GM18868 (cell line): ENCODE measurements around the gene PLCG1.

Experiments used
- ATAC-seq: cut with Tn5 transposase; IDR thresholded peaks from one replicate; pipeline ENCODE4 v1.9.1; 2021; ENCODE audit warnings: mild to moderate bottlenecking, moderate library complexity; ENCODE audit not compliant: unreplicated experiment

Gene PLCG1

DNA sequence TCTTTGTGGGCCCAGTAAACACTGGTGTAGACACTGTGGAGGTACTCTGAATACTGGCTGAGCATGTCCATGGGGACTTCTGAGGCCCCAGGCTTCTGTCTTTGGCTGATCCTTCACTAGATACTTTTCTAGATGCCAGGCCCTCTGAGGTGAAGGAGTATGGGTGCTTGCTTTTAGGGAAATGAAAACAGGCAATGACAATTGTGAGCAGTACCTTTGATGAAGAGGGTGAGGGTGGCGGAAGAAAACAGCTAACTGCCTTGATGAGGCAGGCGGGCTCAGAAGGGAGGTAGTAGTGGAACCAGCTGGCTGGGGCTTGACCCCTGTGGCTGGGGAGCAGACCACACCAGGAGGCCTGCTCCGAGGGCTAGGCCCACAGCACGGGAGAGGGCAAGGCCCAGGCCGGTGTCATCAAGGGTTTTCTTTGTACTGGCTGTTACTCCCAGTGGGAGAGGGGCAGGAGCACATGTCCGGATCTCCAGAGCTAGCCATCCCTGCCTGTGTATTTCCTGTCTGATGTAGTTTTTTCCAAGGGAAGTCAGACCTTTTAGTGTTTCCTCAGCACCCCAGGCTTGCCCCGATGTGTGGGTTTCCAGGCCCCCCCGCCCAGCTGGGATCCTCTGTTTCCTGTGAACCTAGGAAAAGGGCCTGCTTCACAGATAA is 3.9 kb downstream of the PLCG1 start:
- ATAC-seq = no peak

DNA sequence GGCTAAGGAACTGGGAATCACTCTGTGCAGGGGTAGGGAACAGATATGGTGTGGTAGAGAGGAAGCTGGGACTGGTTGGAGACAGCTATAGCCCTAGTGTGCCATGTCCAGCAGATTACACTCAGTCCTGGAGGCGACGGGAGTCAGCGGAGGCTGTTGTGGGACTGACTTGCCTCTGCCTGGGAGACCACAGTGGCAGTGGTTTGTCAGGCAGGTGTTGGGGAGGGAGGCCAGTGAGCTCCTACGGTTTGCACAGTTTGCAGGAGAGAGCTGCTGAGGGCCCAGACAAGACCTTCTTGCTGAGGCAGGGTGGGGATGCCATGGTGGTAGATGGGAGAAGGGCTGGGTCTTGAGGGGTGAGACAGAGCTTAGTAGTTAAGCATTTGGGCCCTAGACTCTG is 4.9 kb downstream of the PLCG1 start:
- ATAC-seq = no peak

DNA sequence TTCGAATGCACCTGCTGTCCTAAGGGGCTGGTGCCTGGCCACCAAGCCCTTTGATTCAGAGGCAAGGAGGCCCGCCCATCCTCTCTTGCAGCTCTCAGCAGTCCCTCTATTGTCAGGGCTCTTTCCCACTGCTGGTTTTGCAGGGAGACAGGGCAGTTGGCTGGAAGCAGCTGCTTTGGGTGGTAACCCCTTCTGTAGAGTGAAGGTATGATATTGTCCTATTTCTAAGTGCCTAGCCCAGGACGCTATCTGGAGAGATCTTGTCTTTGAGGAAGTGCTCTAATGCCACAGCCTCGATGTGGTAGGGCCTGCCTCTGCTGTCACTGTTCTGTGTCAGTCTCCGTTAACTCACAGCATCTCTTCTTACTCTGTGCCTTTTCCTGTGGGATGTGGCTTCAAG is 5.6 kb downstream of the PLCG1 start:
- peak; percentile 42 for ATAC-seq

GRCh38 chr20:41143354-41143753 is 6.0 kb downstream of the PLCG1 start:
- no peak for ATAC-seq

GRCh38 chr20:41145317-41145716 is 8.0 kb downstream of the PLCG1 start:
- no peak for ATAC-seq

DNA sequence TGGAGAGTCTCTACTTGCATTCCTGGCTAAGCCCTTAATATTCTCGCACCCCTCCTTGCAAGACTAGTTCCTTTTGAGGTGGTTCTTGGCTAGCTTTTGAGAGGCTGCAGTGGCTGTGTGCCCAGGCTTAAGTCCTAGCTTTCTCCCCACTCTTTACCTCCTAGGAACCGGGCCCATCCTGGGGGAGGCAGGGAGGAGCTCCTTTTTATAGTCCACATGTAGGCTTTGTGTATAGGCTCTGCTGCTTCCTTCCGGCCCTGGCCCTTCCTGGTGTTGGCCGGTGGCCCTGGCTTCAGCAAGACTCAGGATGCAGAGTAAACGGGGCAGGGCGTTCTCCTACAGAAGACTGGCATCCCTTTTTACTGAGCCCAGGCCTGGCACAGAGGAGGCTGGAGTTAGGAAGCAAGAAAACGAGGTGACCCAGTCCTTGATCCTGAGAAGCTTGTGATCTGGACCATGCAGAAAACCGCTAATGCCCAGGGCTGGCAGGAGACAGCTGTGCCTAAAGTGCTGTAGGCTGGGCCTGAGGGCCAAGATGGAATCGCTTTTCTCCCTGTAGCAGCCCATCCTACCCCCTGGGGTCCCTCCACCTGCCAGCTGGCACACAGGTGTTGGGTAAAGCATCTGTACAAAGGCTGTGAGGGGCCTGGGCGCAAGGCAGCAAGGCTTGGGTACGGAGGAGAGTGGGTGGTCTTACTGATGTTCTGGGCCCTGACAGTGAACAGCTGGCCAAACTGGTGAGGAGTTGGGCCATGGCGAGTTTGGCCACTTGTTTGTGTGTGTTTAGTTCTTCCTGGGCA is 8.7 kb downstream of the PLCG1 start:
- ATAC-seq = no peak

DNA sequence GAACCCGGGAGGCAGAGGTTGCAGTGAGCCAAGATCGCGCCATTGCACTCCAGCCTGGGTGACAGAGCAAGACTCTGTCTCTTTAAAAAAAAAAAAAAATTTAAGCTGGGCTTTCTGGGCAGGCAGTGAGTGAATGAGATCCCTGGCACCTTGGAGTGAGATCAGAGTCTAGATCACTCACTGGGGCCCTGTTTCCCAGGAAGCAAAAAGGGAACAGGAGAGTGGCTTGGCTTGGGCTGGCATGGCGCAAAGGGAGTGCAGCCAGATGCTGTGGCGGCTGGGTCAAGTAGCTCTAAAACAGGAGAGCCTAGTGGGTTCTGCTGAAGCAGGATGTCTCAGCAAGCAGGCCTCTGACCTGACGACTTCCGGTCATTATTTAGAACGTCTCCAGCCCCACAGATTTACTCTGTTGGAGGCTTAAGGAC is 10.4 kb downstream of the PLCG1 start:
- ATAC-seq = no peak

- no peak for ATAC-seq
These were observed 11.6 kb downstream of the PLCG1 start for GRCh38 chr20:41148942-41149341.

GRCh38 chr20:41150664-41151063 is 13.3 kb downstream of the PLCG1 start:
- peak; percentile 49 for ATAC-seq

DNA sequence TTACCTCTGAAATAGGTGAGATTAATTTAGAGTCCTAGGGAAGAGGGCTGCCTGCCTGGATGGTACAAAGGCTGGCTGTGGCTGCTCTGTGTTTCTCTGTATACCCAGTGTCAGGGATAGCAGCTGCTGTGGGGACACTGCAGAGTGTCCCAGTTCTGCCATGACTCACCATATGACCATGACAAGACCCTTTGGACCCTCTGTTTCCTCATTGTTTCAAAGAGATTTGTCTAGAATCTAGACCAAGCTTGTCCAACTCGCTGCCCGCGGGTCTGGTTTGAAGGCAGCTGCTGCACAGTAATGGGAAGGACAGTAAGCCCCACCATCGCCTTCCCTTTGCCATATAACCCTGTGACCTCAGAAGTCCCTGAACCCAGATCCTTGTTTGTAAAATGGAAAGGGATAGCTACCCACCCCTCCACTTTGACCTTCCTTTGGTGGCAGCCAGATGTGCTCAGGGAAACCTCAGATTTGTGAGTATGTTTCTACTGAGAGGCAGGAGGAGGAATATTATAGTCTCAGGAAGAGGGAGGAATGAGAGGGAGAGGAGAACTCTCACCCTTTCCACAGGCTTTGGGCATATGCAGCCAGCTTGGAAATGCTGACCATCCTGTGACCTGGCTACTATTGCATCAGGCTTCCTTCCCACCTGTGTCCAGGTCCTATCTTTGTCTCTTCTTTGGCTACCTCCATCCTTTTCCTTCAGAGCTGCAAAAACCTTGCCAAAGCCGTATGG is 14.0 kb downstream of the PLCG1 start:
- ATAC-seq = no peak

- no peak for ATAC-seq
These were observed 14.9 kb downstream of the PLCG1 start for GRCh38 chr20:41152108-41152757.

DNA sequence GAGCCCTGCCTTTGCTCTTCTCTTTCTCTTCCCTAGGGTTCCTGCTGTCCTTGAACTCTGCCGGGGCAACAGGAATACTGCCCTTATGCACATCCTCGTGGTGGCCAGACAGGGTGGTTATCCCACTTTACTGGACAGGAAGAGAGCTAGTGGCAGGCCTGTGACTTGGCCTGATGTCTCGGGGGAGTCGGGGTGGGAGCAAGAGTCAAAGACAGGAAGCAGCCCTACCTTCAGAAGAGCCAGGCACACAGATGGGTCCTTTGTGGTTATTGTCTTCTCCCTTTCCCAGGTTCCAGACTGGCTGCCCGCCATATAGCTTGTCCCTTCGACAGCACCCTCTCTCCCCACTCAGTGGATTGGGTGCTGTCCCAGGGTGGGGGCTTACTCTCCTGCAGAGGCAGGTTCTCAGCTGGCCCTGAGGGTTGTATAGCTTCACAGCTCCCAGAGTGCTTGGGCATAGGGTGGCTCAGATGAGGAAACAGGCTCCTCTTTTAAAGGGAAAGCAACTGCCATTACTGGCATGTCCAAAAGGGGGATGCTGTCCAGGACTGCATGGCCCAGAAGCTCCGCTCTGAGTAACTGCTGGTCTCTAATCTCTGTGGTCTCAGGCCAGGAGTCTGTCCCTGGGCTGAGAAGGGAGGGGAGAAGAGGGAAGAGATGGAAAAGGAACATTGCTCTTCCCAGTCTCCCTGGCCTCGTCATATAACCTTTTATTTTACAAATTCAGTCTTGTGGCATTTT is 17.3 kb downstream of the PLCG1 start:
- ATAC-seq = no peak

- no peak for ATAC-seq
These were observed 17.9 kb downstream of the PLCG1 start for GRCh38 chr20:41155261-41155660.

GRCh38 chr20:41158082-41158625 is 20.8 kb downstream of the PLCG1 start:
- ATAC-seq = no peak

GRCh38 chr20:41159547-41159946 is 22.2 kb downstream of the PLCG1 start:
- ATAC-seq = no peak

DNA sequence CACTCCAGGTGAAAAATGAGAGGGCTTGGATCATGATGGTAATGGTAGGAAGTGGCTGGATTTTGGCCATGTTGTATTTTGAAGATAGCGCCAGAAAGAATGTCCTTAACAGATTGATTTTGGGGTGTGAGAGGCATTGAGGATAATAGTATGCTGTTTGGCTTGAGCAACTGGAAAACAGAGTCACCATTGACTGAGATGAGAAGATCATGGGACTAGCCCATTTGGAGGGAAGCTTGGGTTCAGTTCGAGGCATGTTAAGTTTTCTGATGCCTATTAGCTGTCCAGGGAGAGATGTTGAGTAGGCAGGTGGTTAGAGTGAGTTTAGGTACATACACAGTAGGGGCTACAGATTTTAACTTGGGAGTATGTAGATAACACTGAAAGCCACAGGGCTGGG is 23.3 kb downstream of the PLCG1 start:
- ATAC-seq = no peak

GRCh38 chr20:41161886-41162285 is 24.5 kb downstream of the PLCG1 start:
- ATAC-seq = no peak

- ATAC-seq = no peak
These were observed 25.1 kb downstream of the PLCG1 start for GRCh38 chr20:41162396-41162795.

DNA sequence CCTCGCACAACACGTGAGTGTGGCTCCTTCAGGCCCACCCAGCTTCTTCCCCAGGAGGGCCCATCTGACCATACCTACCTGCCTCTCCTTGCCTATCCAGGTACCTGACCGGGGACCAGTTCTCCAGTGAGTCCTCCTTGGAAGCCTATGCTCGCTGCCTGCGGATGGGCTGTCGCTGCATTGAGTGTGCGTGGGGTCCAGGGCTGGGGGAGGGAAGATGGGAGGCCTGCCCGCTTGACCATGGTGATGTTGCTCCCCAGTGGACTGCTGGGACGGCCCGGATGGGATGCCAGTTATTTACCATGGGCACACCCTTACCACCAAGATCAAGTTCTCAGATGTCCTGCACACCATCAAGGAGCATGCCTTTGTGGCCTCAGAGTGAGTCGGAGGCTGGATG is 26.5 kb downstream of the PLCG1 start:
- no peak for ATAC-seq
